Mesenchymal stem cell (in vitro differentiated cells and primary cell): Measurements from ENCODE around the gene SPOCD1.

ENCODE experiments used
- DNase-seq: peaks from one replicate; pipeline ENCODE4 v3.0.0-alpha.2; 2013
- H2AFZ ChIP-seq: one replicate; pipeline ENCODE4 v1.6.1; 2013; ENCODE audit warnings: low read depth, mild to moderate bottlenecking, control low read depth, inconsistent platforms, low read length, moderate library complexity
- H2AK5ac ChIP-seq: 2 replicates; pipeline ENCODE4 v1.6.1; 2013; ENCODE audit warnings: low read length, moderate library complexity, mild to moderate bottlenecking, inconsistent platforms; ENCODE audit not compliant: severe bottlenecking
- H2BK120ac ChIP-seq: one replicate; pipeline ENCODE4 v1.6.1; 2013; ENCODE audit warnings: low read depth, mild to moderate bottlenecking, inconsistent platforms, low read length, moderate library complexity
- H2BK12ac ChIP-seq, 2 experiments: one replicate each; pipeline ENCODE4 v1.6.1; 2013; ENCODE audit warnings: inconsistent platforms in 2 of 2, low read length in 2 of 2, mild to moderate bottlenecking in 2 of 2, moderate library complexity in 2 of 2, control low read depth in 1 of 2
- H2BK15ac ChIP-seq: one replicate; pipeline ENCODE4 v1.6.1; 2013; ENCODE audit warnings: mild to moderate bottlenecking, low read depth, inconsistent platforms; ENCODE audit not compliant: poor library complexity, severe bottlenecking
- H2BK5ac ChIP-seq: 2 replicates; pipeline ENCODE4 v1.6.1; 2013; ENCODE audit warnings: low read depth, mild to moderate bottlenecking, low read length, control low read depth, inconsistent platforms; ENCODE audit not compliant: poor library complexity, severe bottlenecking
- H3K14ac ChIP-seq, 2 experiments: one replicate each; pipeline ENCODE4 v1.6.1; 2013; ENCODE audit warnings: inconsistent platforms in 2 of 2, low read length in 2 of 2, control low read depth in 1 of 2, mild to moderate bottlenecking in 1 of 2, moderate library complexity in 1 of 2
- H3K18ac ChIP-seq, 2 experiments: one replicate each; pipeline ENCODE4 v1.6.1; 2013; ENCODE audit warnings: inconsistent platforms in 2 of 2, low read length in 2 of 2, control low read depth in 1 of 2, low read depth in 1 of 2, mild to moderate bottlenecking in 1 of 2
- H3K23ac ChIP-seq, 2 experiments: one replicate each; pipeline ENCODE4 v1.6.1; 2013; ENCODE audit warnings: inconsistent platforms in 2 of 2, low read length in 2 of 2, mild to moderate bottlenecking in 2 of 2, moderate library complexity in 2 of 2, control low read depth in 1 of 2
- H3K27ac ChIP-seq: 2 replicates; pipeline ENCODE4 v1.5.1; 2013; ENCODE audit warnings: mild to moderate bottlenecking, moderate library complexity, low read length, control low read depth, inconsistent platforms; ENCODE audit not compliant: poor library complexity, severe bottlenecking
- H3K27me3 ChIP-seq, 2 experiments: 2 replicates each; pipeline versions ENCODE4 v1.6.1 to v1.7.0; 2013; ENCODE audit warnings: low read length in 2 of 2, mild to moderate bottlenecking in 2 of 2, moderate library complexity in 2 of 2, control low read depth in 1 of 2, inconsistent platforms in 1 of 2; ENCODE audit not compliant: control insufficient read depth in 1 of 2, insufficient read depth in 1 of 2
- H3K36me3 ChIP-seq, 2 experiments: 2 replicates each; pipeline versions ENCODE4 v1.6.1 to v1.7.0; 2013; ENCODE audit warnings: low read length in 2 of 2, control low read depth in 1 of 2, inconsistent platforms in 1 of 2, low read depth in 1 of 2, mild to moderate bottlenecking in 1 of 2; ENCODE audit not compliant: insufficient read depth in 2 of 2, control insufficient read depth in 1 of 2
- H3K4ac ChIP-seq, 2 experiments: one replicate each; pipeline ENCODE4 v1.6.1; 2013; ENCODE audit warnings: inconsistent platforms in 2 of 2, low read length in 2 of 2, mild to moderate bottlenecking in 2 of 2, moderate library complexity in 2 of 2, control low read depth in 1 of 2, low read depth in 1 of 2
- H3K4me1 ChIP-seq: 2 replicates; pipeline ENCODE4 v1.6.1; 2013; ENCODE audit warnings: low read depth, low read length, control low read depth; ENCODE audit not compliant: control insufficient read depth, insufficient read depth
- H3K4me2 ChIP-seq: 2 replicates; pipeline ENCODE4 v1.6.1; 2013; ENCODE audit warnings: low read length, mild to moderate bottlenecking, inconsistent platforms; ENCODE audit not compliant: poor library complexity, severe bottlenecking
- H3K4me3 ChIP-seq, 2 experiments: 2 replicates each; pipeline versions ENCODE4 v1.5.1 to v1.7.0; 2013; ENCODE audit warnings: low read length in 2 of 2, mild to moderate bottlenecking in 2 of 2, control low read depth in 1 of 2, low read depth in 1 of 2; ENCODE audit not compliant: insufficient read depth in 1 of 2
- H3K79me1 ChIP-seq: replicated peaks from 2 replicates; pipeline ENCODE4 v1.6.1; 2013; ENCODE audit warnings: mild to moderate bottlenecking, control low read depth, low read length, inconsistent platforms; ENCODE audit not compliant: poor library complexity, severe bottlenecking
- H3K9ac ChIP-seq: 2 replicates; pipeline ENCODE4 v1.7.0; 2013; ENCODE audit warnings: mild to moderate bottlenecking, low read length, moderate library complexity
- H3K9me3 ChIP-seq: 2 replicates; pipeline ENCODE4 v1.7.0; 2013; ENCODE audit warnings: mild to moderate bottlenecking, low read length; ENCODE audit not compliant: control insufficient read depth
- H4K8ac ChIP-seq: one replicate; pipeline ENCODE4 v1.6.1; 2013; ENCODE audit warnings: inconsistent platforms, mild to moderate bottlenecking, low read length, moderate library complexity
- H4K91ac ChIP-seq: one replicate; pipeline ENCODE4 v1.6.1; 2013; ENCODE audit warnings: mild to moderate bottlenecking, low read length, inconsistent platforms
- WGBS: methylation state at CpG from one replicate; pipeline ENCODE4 v1.1.7; 2013; ENCODE audit warnings: mixed read lengths; 5-methylcytosine and 5-hydroxymethylcytosine counted together

The SPOCD1 gene

DNA sequence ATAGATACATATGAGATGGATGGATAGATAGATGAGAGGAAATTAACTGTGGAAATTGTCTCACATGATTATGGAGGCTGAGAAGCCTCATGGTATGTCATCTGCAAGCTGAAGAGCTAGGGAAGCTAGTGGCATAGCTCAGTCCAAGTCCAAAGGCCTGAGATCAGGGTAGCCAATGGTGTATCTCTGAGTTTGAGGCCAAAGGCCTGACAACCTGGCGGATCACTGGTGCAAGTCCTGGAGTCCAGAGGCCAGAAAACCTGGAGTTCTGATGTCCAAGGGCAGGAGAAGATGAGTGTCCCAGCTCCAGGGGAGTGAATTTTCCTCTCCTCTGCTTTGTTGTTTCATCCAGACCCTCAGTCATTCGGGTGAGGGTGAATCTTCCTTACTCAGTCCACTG is 43.9 kb upstream of the SPOCD1 start:
- Histone ChIP-seq H3K4me3 (no peak overlapping the region), H3K27ac (no peak overlapping the region), H2BK12ac (no peak overlapping the region), H2BK5ac (no peak overlapping the region), H3K9me3 (no peaks in the 10 kb centered on the region), H4K91ac (no peak overlapping the region), H3K4me1 (no peaks in the 10 kb centered on the region), H3K18ac (no peak overlapping the region), H3K36me3 (no peaks in the 10 kb centered on the region), H2BK120ac (no peak overlapping the region), H2AFZ (no peak overlapping the region), H3K4ac (no peak overlapping the region), H3K14ac (no peak overlapping the region), H3K4me2 (no peak overlapping the region), H3K79me1 (no peaks in the 10 kb centered on the region), H3K27me3 (no peaks in the 10 kb centered on the region), H2BK15ac (no peak overlapping the region), H2AK5ac (no peak overlapping the region), H3K9ac (no peak overlapping the region), H3K23ac (no peak overlapping the region), H4K8ac (no peak overlapping the region)
- 92% methylated on average over 2 of the region's 2 CpGs for WGBS
- no peak for DNase-seq

- no peak overlapping the region for H3K27ac ChIP-seq
- no peak overlapping the region for H3K9ac ChIP-seq
- no peak overlapping the region for H3K4me3 ChIP-seq
- no peak overlapping the region for H3K4me2 ChIP-seq
- H3K27me3 ChIP-seq: no peaks in the 10 kb centered on the region
- H2AK5ac ChIP-seq: no peak overlapping the region
- no peak overlapping the region for H3K14ac ChIP-seq
- H3K9me3 ChIP-seq: no peaks in the 10 kb centered on the region
- H2BK12ac ChIP-seq: no peak overlapping the region
- DNase-seq: no peak
- no peak overlapping the region for H2BK15ac ChIP-seq
- no peaks in the 10 kb centered on the region for H3K79me1 ChIP-seq
- H4K8ac ChIP-seq: no peak overlapping the region
- no peak overlapping the region for H2BK120ac ChIP-seq
- H4K91ac ChIP-seq: no peak overlapping the region
- H3K36me3 ChIP-seq: no peaks in the 10 kb centered on the region
- 93% methylated on average over 3 of the region's 3 CpGs for WGBS
- H3K18ac ChIP-seq: no peak overlapping the region
- H2AFZ ChIP-seq: no peak overlapping the region
- no peak overlapping the region for H2BK5ac ChIP-seq
- no peak overlapping the region for H3K23ac ChIP-seq
- no peaks in the 10 kb centered on the region for H3K4me1 ChIP-seq
- H3K4ac ChIP-seq: no peak overlapping the region
These were observed 43.2 kb upstream of the SPOCD1 start for GRCh38 chr1:31859044-31859443.

DNA sequence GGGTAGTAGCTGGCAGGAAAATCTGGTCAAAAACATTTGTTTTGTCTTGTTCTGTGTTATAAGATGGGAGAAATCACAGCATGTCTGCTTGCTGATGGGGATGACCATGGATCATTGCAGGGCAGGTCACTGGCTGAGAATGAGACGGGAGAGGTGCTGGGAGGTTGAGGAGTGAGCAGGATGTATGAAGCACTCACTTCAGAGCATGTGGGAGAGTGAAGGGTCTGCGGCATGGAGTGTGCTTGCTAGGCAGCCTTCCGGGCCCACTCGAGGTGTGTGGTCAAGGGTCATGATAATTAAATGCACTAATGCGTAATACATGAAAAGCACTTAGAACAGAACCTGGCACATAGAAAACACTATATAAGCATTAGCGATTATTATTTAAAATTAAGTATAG is 42.0 kb upstream of the SPOCD1 start:
- Histone ChIP-seq H3K79me1 (no peaks in the 10 kb centered on the region), H3K4me3 (no peak overlapping the region), H2AFZ (no peak overlapping the region), H2BK15ac (no peak overlapping the region), H3K18ac (no peak overlapping the region), H4K8ac (no peak overlapping the region), H3K9ac (no peak overlapping the region), H2BK120ac (no peak overlapping the region), H3K9me3 (no peaks in the 10 kb centered on the region), H3K27me3 (no peaks in the 10 kb centered on the region), H3K14ac (no peak overlapping the region), H3K4me1 (no peaks in the 10 kb centered on the region), H2BK5ac (no peak overlapping the region), H2AK5ac (no peak overlapping the region), H3K27ac (no peak overlapping the region), H3K4ac (no peak overlapping the region), H3K36me3 (no peaks in the 10 kb centered on the region), H3K23ac (no peak overlapping the region), H4K91ac (no peak overlapping the region), H2BK12ac (no peak overlapping the region), H3K4me2 (no peak overlapping the region)
- DNase-seq: no peak
- 88% methylated on average over 1 of the region's 6 CpGs for WGBS

DNA sequence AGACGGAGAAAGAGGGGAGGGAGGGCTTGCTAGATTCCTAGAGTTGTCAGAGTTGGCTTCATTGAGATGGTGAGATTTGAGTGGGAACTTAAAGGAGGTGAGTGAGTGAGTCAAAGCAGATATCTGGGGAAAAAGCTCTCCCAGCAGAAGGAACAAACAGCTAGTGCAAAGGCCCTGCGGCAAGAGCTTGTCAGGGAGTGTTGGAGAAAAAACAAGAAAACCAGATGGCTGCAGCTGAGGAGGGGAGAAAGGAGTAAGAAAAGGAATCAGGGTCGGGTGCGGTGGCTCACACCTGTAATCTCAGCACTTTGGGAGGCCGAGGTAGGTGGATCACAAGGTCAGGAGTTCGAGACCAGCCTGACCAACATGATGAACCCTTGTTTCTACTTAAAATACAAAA is 40.3 kb upstream of the SPOCD1 start:
- no peak for DNase-seq
- Histone ChIP-seq H3K27ac (no peak overlapping the region), H3K36me3 (no peaks in the 10 kb centered on the region), H3K79me1 (no peaks in the 10 kb centered on the region), H4K8ac (no peak overlapping the region), H2AK5ac (peak overlapping the region; percentile 55), H3K14ac (no peak overlapping the region), H3K4me3 (no peak overlapping the region), H3K27me3 (no peaks in the 10 kb centered on the region), H3K4ac (no peak overlapping the region), H3K23ac (no peak overlapping the region), H3K18ac (no peak overlapping the region), H2BK120ac (no peak overlapping the region), H2AFZ (no peak overlapping the region), H4K91ac (no peak overlapping the region), H3K9ac (no peak overlapping the region), H2BK12ac (no peak overlapping the region), H2BK5ac (no peak overlapping the region), H3K9me3 (no peaks in the 10 kb centered on the region), H2BK15ac (no peak overlapping the region), H3K4me1 (no peaks in the 10 kb centered on the region), H3K4me2 (no peak overlapping the region)
- WGBS: 90% methylated on average over 6 of the region's 6 CpGs
